OCI-LY7 (cell line): Measurements from ENCODE around the gene PADI4. TPM values are rescaled to one million over a fixed set of nuclear protein-coding genes. Genes with fewer than 3 reads are reported as not detected.

Source experiments
- BruUV-seq: library from RNA; stranded (reverse); fragments of 400-500 nt; replicated peaks from 2 replicates; lab custom pipeline; 2021; lab: Mats Ljungman, UMichigan
- CTCF ChIA-PET: fragments of 300-600 bp; sonication (Branson Sonifier 250); formaldehyde crosslinking; loops from one replicate; lab custom pipeline; 2022; ENCODE audit warnings: antibody characterized with exemption; ENCODE audit not compliant: unreplicated experiment; lab: Charles Lee
- POLR2A ChIA-PET: fragments of 300-600 bp; sonication (Branson Sonifier 250); formaldehyde crosslinking; loops from one replicate; lab custom pipeline; 2022; ENCODE audit warnings: antibody characterized with exemption; lab: Charles Lee
- DNase-seq: peaks from one replicate; pipeline ENCODE4 v3.0.0-alpha.2; 2015; ENCODE audit warnings: low spot score
- H2AFZ ChIP-seq: fragments of 200-600 bp; sonication (generic), shearing (Covaris generic); 2 replicates; pipeline ENCODE4 v1.6.1; 2014; ENCODE audit warnings: mild to moderate bottlenecking, antibody characterized with exemption, low read length, moderate library complexity
- H3K27ac ChIP-seq: fragments of 200-600 bp; sonication (generic); 2 replicates; pipeline ENCODE4 v1.5.1; 2014; ENCODE audit warnings: mixed run types, low read depth, mild to moderate bottlenecking, moderate library complexity, low read length, inconsistent platforms; ENCODE audit not compliant: poor library complexity, severe bottlenecking
- H3K36me3 ChIP-seq: fragments of 200-600 bp; sonication (generic); 2 replicates; pipeline ENCODE4 v1.6.1; 2014; ENCODE audit warnings: mild to moderate bottlenecking, antibody characterized with exemption, low read length, moderate library complexity, mixed read lengths; ENCODE audit not compliant: insufficient read depth
- H3K4me1 ChIP-seq: fragments of 200-600 bp; sonication (generic); 2 replicates; pipeline ENCODE4 v1.5.1; 2014; ENCODE audit warnings: mild to moderate bottlenecking, low read length; ENCODE audit not compliant: insufficient read depth, poor library complexity, severe bottlenecking
- H3K4me2 ChIP-seq: fragments of 200-600 bp; sonication (generic); 2 replicates; pipeline ENCODE4 v1.6.1; 2014; ENCODE audit warnings: mild to moderate bottlenecking, low read length
- H3K4me3 ChIP-seq: fragments of 200-600 bp; sonication (generic); 2 replicates; pipeline ENCODE4 v1.5.1; 2014; ENCODE audit warnings: mild to moderate bottlenecking, low read depth, low read length; ENCODE audit not compliant: poor library complexity, severe bottlenecking
- H3K79me2 ChIP-seq: fragments of 200-600 bp; sonication (generic); 2 replicates; pipeline ENCODE4 v1.6.1; 2016; ENCODE audit warnings: low read depth, mild to moderate bottlenecking, low read length, moderate library complexity, mixed read lengths; ENCODE audit not compliant: insufficient read depth
- H3K9me2 ChIP-seq: fragments of 200-600 bp; sonication (generic); 2 replicates; pipeline ENCODE4 v1.6.1; 2016; ENCODE audit warnings: mild to moderate bottlenecking, low read length, mixed read lengths; ENCODE audit not compliant: insufficient read depth
- H3K9me3 ChIP-seq: fragments of 200-600 bp; sonication (generic); 2 replicates; pipeline ENCODE4 v1.6.1; 2014; ENCODE audit warnings: mild to moderate bottlenecking, mixed run types, low read length, mixed read lengths
- H4K20me1 ChIP-seq: fragments of 200-600 bp; sonication (generic); 2 replicates; pipeline ENCODE4 v1.6.1; 2014; ENCODE audit warnings: mild to moderate bottlenecking, antibody characterized with exemption, low read length, moderate library complexity, mixed read lengths; ENCODE audit not compliant: insufficient read depth
- EZH2phosphoT487 ChIP-seq: fragments of 200-600 bp; sonication (generic); IDR thresholded peaks from 2 replicates; pipeline ENCODE4 v1.6.1; 2018; ENCODE audit warnings: low read depth, borderline replicate concordance, mild to moderate bottlenecking, mixed run types, antibody characterized with exemption, low read length, moderate library complexity, mixed read lengths
- intact Hi-C: fragments of 100-400 bp; cut with micrococcal nuclease; formaldehyde crosslinking; loops from one replicate; pipeline ENCODE4 v1.10.0; 2022; ENCODE audit not compliant: unreplicated experiment
- total RNA-seq, 2 experiments: library from RNA; depleted of rRNA in 1 of 2; stranded (reverse); fragments of >200 nt in 1 of 2; shearing (Covaris generic) in 1 of 2; gene quantifications; 2 replicates each; pipeline ENCODE4 v1.2.3, GENCODE V29; 2014 to 2022
- TF ChIP-seq, protein P1 (sequence below): fragments of 200-600 bp; sonication (generic); conservative IDR thresholded peaks from 2 replicates; pipeline ENCODE4 v1.5.1; 2014; ENCODE audit warnings: mild to moderate bottlenecking, antibody characterized with exemption, low read length, moderate library complexity, mixed read lengths

PADI4 gene
- total RNA-seq, 2 experiments from 2014 or later: 0.19 TPM; not detected in 1

DNA sequence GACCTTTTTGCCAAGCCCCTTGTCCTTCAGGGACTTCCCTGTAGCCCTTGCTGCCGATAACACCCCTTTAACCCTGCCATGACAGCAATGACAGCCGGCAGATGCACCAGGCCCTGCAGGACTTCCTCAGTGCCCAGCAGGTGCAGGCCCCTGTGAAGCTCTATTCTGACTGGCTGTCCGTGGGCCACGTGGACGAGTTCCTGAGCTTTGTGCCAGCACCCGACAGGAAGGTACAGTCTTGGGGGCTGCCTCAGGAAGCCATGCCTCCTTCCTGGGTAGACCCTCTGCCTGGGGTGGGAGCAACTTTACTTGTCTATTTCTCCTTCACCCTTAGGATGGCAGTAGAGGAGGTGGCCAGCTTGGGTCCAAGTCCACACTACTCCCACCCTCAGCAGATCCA lies 47.9 kb downstream of the PADI4 start:
- Histone ChIP-seq H3K4me2 (no peak overlapping the region), H3K9me3 (no peaks in the 10 kb centered on the region), H3K79me2 (no peaks in the 10 kb centered on the region), H3K9me2 (no peaks in the 10 kb centered on the region), H3K27ac (no peak overlapping the region), H3K4me1 (no peaks in the 10 kb centered on the region), H3K36me3 (no peaks in the 10 kb centered on the region), H4K20me1 (no peaks in the 10 kb centered on the region), H3K4me3 (no peak overlapping the region), H2AFZ (no peak overlapping the region)
- peak; percentile 3 for DNase-seq
- ChIA-PET POLR2A (no interaction called here), CTCF (no interaction called here)
- intact Hi-C loops: no loop called here
- BruUV-seq: no TSS peak
- TF ChIP-seq EZH2phosphoT487: no peak
- TF ChIP-seq, protein P1, sequence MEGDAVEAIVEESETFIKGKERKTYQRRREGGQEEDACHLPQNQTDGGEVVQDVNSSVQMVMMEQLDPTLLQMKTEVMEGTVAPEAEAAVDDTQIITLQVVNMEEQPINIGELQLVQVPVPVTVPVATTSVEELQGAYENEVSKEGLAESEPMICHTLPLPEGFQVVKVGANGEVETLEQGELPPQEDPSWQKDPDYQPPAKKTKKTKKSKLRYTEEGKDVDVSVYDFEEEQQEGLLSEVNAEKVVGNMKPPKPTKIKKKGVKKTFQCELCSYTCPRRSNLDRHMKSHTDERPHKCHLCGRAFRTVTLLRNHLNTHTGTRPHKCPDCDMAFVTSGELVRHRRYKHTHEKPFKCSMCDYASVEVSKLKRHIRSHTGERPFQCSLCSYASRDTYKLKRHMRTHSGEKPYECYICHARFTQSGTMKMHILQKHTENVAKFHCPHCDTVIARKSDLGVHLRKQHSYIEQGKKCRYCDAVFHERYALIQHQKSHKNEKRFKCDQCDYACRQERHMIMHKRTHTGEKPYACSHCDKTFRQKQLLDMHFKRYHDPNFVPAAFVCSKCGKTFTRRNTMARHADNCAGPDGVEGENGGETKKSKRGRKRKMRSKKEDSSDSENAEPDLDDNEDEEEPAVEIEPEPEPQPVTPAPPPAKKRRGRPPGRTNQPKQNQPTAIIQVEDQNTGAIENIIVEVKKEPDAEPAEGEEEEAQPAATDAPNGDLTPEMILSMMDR: no peak

DNA sequence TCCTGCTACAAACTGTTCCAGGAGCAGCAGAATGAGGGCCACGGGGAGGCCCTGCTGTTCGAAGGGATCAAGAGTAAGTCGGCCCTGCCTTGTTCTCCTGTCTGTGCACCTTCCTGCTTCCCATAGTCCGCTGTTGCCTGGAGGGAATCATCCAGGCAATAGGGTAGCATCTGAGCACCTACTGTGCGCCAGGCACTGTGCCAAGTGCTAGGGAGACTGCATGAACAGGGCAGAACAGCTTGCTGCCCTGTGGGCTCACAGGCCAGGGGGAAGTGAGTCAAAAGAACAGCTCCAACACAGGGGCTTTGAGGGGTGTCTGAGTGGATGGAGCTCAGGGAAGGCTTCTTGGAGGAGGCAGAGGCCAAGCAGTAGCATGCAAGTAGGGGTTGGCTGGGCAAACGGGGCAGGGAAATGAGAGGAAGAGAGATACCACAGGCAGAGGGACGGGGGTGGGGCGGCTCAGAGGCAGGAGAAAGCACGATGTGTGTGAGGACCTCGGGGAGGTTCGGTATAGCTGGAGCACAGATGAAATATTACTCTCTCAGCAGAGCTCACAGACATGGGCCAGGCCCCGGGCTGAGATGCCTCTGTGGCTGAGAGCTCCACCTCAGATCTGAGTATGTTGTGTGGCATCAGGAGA lies 48.5 kb downstream of the PADI4 start:
- CTCF ChIA-PET: no interaction called here
- POLR2A ChIA-PET: interaction anchor here (0.5 kb wide), 1 partner anchor 9 kb away, joined by 3 read pairs; no protein-coding TSS in a partner anchor
- intact Hi-C loops: no loop called here
- H4K20me1 ChIP-seq: no peaks in the 10 kb centered on the region
- no peak overlapping the region for H3K27ac ChIP-seq
- no peak overlapping the region for H3K4me3 ChIP-seq
- H3K4me1 ChIP-seq: no peaks in the 10 kb centered on the region
- H3K79me2 ChIP-seq: no peaks in the 10 kb centered on the region
- no TSS peak for BruUV-seq
- no peaks in the 10 kb centered on the region for H3K9me2 ChIP-seq
- no peaks in the 10 kb centered on the region for H3K36me3 ChIP-seq
- H2AFZ ChIP-seq: no peak overlapping the region
- H3K4me2 ChIP-seq: no peak overlapping the region
- TF ChIP-seq, protein P1: no peak
- TF ChIP-seq EZH2phosphoT487: no peak
- no peak for DNase-seq
- H3K9me3 ChIP-seq: no peaks in the 10 kb centered on the region

DNA sequence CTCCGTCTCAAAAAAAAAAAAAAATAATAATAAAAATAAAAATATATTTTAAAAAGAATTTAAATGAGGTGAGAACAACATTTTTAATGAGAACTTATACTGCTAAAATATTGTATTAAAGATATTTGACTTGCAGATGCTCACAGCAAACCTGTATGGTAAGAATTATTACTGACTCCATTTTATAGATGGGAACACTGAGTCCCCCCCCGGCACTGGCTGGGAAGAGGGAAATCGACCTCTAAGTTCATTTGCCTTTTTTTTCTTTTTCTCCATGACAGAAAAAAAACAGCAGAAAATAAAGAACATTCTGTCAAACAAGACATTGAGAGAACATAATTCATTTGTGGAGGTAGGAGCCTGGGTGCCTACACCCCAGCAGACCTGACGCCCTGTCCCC lies 50.6 kb downstream of the PADI4 start:
- no TSS peak for BruUV-seq
- Histone ChIP-seq H3K27ac (no peak overlapping the region), H2AFZ (no peak overlapping the region), H3K9me3 (no peaks in the 10 kb centered on the region), H4K20me1 (no peaks in the 10 kb centered on the region), H3K4me3 (no peak overlapping the region), H3K4me2 (no peak overlapping the region), H3K36me3 (no peaks in the 10 kb centered on the region), H3K79me2 (no peaks in the 10 kb centered on the region), H3K4me1 (no peaks in the 10 kb centered on the region), H3K9me2 (no peaks in the 10 kb centered on the region)
- TF ChIP-seq, protein P1: no peak
- TF ChIP-seq EZH2phosphoT487: no peak
- DNase-seq: no peak
- ChIA-PET POLR2A (no interaction called here), CTCF (no interaction called here)
- intact Hi-C loops: no loop called here
